Loucy (cell line): ENCODE data around the gene KCND2.

ENCODE experiments used
- EZH2phosphoT487 ChIP-seq: fragments of 200-600 bp; IDR thresholded peaks from 2 replicates; pipeline ENCODE4 v1.6.1; 2018; ENCODE audit warnings: antibody characterized with exemption, mild to moderate bottlenecking, moderate library complexity, borderline replicate concordance
- TF ChIP-seq, protein P1 (sequence below): fragments of 200-600 bp; sonication (generic); conservative IDR thresholded peaks from 2 replicates; pipeline ENCODE4 v1.5.1; 2014; ENCODE audit warnings: mild to moderate bottlenecking, antibody characterized with exemption, low read length

DNA sequence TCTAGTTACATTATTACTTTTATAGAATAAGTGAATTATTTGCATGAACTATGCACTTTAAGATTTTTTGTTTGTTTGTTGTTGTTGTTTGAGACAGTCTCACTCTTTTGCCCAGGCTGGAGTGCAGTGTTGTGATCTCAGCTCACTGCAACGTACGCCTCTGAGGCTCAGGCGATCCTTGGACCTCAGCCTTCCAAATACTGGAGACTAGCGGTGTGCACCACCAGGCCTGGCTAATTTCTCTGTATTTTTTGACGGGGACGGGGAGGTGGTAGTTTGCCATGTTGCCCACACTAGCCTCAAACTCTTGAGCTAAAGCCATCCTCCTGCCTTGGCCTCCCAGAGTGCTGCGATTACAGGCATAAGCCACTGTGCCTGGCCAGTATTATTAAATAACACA lies 29.2 kb downstream of the KCND2 start:
- TF ChIP-seq, protein P1, sequence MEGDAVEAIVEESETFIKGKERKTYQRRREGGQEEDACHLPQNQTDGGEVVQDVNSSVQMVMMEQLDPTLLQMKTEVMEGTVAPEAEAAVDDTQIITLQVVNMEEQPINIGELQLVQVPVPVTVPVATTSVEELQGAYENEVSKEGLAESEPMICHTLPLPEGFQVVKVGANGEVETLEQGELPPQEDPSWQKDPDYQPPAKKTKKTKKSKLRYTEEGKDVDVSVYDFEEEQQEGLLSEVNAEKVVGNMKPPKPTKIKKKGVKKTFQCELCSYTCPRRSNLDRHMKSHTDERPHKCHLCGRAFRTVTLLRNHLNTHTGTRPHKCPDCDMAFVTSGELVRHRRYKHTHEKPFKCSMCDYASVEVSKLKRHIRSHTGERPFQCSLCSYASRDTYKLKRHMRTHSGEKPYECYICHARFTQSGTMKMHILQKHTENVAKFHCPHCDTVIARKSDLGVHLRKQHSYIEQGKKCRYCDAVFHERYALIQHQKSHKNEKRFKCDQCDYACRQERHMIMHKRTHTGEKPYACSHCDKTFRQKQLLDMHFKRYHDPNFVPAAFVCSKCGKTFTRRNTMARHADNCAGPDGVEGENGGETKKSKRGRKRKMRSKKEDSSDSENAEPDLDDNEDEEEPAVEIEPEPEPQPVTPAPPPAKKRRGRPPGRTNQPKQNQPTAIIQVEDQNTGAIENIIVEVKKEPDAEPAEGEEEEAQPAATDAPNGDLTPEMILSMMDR, result no peak
- no peak for TF ChIP-seq EZH2phosphoT487
